Uterus (tissue), 4 donors: ENCODE data around the gene WNT11. TPM values are rescaled to one million over a fixed set of nuclear protein-coding genes. Genes with fewer than 3 reads are reported as not detected.
A peak's percentile ranks its signal among the peaks of the same experiment; 100 is the strongest.

Source experiments
- DNase-seq, 2 donors: peaks; one replicate each; pipeline ENCODE4 v3.0.0-alpha.2; 2019 to 2020
- H3K27ac ChIP-seq, 2 donors: fragments of 200-600 bp; sonication (generic); 1 replicate in 1 of 2; 2 replicates in 1 of 2; pipeline ENCODE4 v1.5.1; 2016 to 2018
- H3K27me3 ChIP-seq, 2 donors: fragments of 200-600 bp; sonication (generic); one replicate each; pipeline ENCODE4 v1.5.1; 2018 to 2019; ENCODE audit warnings: control low read depth in 1 of 2
- H3K36me3 ChIP-seq, 2 donors: fragments of 200-600 bp; sonication (generic); one replicate each; pipeline ENCODE4 v1.5.1; 2019; ENCODE audit warnings: control low read depth in 1 of 2
- H3K4me1 ChIP-seq, 2 donors: fragments of 200-600 bp; sonication (generic); one replicate each; pipeline ENCODE4 v1.5.1; 2018 to 2019; ENCODE audit warnings: control low read depth in 1 of 2
- H3K4me3 ChIP-seq, 2 donors: fragments of 200-600 bp; sonication (generic); 1 replicate in 1 of 2; 2 replicates in 1 of 2; pipeline ENCODE4 v1.5.1; 2018 to 2019; ENCODE audit warnings: mild to moderate bottlenecking in 1 of 2
- H3K9me3 ChIP-seq, 2 donors: fragments of 200-600 bp; sonication (generic); one replicate each; pipeline ENCODE4 v1.5.1; 2019; ENCODE audit warnings: control low read depth in 1 of 2
- CTCF ChIP-seq, 4 experiments: fragments of 200-600 bp in 2 of 4; fragments of 450-650 bp in 2 of 4; sonication (generic) in 2 of 4; IDR thresholded peaks; one replicate each; pipeline ENCODE4 v1.5.1; 2016 to 2019; ENCODE audit warnings: antibody characterized with exemption in 4 of 4, mild to moderate bottlenecking in 2 of 4, moderate library complexity in 1 of 4
- POLR2A ChIP-seq, 2 donors: fragments of 450-650 bp; IDR thresholded peaks; one replicate each; pipeline ENCODE4 v1.6.1; 2016; ENCODE audit warnings: antibody characterized with exemption in 2 of 2, mild to moderate bottlenecking in 1 of 2, moderate library complexity in 1 of 2
- intact Hi-C: fragments of 100-400 bp; cut with DNase I; formaldehyde crosslinking; loops from one replicate; pipeline ENCODE4 v1.15.1; 2023; ENCODE audit warnings: low total_unique reads
- total RNA-seq, 4 donors: library from RNA; depleted of rRNA in 3 of 4; stranded (reverse); fragments of >200 nt in 3 of 4; gene quantifications; one replicate each; pipeline versions ENCODE4 v1.1.0 to v1.2.4, GENCODE V29; 2014 to 2023
- donor health status: DM: yes; HTN: yes; CAD: no.

Gene WNT11
- total RNA-seq, 4 donors from 2014 or later: 5.1 to 16.7 (median 9.5) TPM

- peaks cover 0 to 36% of the 10 kb centered on the region in 2 donors for H3K4me1 ChIP-seq
- H3K27me3 ChIP-seq: no peaks in the 10 kb centered on the region
- DNase-seq: peak; percentile 71 to 81
- H3K9me3 ChIP-seq: no peaks in the 10 kb centered on the region
- H3K27ac ChIP-seq: peak overlapping the region; percentile 58 to 69
- peak overlapping the region; percentile 41 to 42 for H3K4me3 ChIP-seq
- no peaks in the 10 kb centered on the region for H3K36me3 ChIP-seq
- intact Hi-C loops: loop anchor here (5.0 kb wide), 2 partner anchors 107 to 313 kb away; no protein-coding TSS in a partner anchor
- TF ChIP-seq CTCF (IDR thresholded peaks at IDR 0.05) (no peak), POLR2A (IDR thresholded peaks at IDR 0.05) (peak; percentile 36 to 66)
These were observed 4.0 kb upstream of the WNT11 start for GRCh38 chr11:76209973-76210930.

GRCh38 chr11:76209375-76209972 is 3.2 kb upstream of the WNT11 start:
- TF ChIP-seq CTCF (IDR thresholded peaks at IDR 0.05) (no peak), POLR2A (IDR thresholded peaks at IDR 0.05) (no peak)
- DNase-seq: no peak
- Histone ChIP-seq H3K27me3 (no peaks in the 10 kb centered on the region), H3K9me3 (no peaks in the 10 kb centered on the region), H3K36me3 (no peaks in the 10 kb centered on the region), H3K4me3 (peak overlapping the region; percentile 41 to 42), H3K4me1 (peaks cover 0 to 36% of the 10 kb centered on the region in 2 donors), H3K27ac (peak overlapping the region; percentile 58 to 69)
- intact Hi-C loops: loop anchor here (5.0 kb wide), 1 partner anchor 312 kb away; no protein-coding TSS in a partner anchor

GRCh38 chr11:76208438-76209374 is 2.4 kb upstream of the WNT11 start:
- intact Hi-C loops: loop anchor here (5.0 kb wide), 1 partner anchor 311 kb away; no protein-coding TSS in a partner anchor
- no peak for TF ChIP-seq POLR2A (IDR thresholded peaks at IDR 0.05)
- peak; percentile 77 to 84 (median 82) for TF ChIP-seq CTCF (IDR thresholded peaks at IDR 0.05)
- Histone ChIP-seq H3K4me3 (peak overlapping the region; percentile 41 to 42), H3K36me3 (no peaks in the 10 kb centered on the region), H3K4me1 (peaks cover 0 to 36% of the 10 kb centered on the region in 2 donors), H3K9me3 (no peaks in the 10 kb centered on the region), H3K27ac (peak overlapping the region; percentile 58 to 69), H3K27me3 (no peaks in the 10 kb centered on the region)
- DNase-seq: peak; percentile 65 to 72

- Histone ChIP-seq H3K9me3 (no peaks in the 10 kb centered on the region), H3K27me3 (no peaks in the 10 kb centered on the region), H3K4me3 (peak overlapping the region; percentile 41 to 42), H3K27ac (peak overlapping the region; percentile 5 to 69), H3K4me1 (peaks cover 0 to 36% of the 10 kb centered on the region in 2 donors), H3K36me3 (no peaks in the 10 kb centered on the region)
- peak; percentile 78 to 86 for DNase-seq
- TF ChIP-seq CTCF (IDR thresholded peaks at IDR 0.05) (peak; percentile 90 to 99 (median 96)), POLR2A (IDR thresholded peaks at IDR 0.05) (peak in 1 of 2 donors; percentile 2)
- intact Hi-C loops: loop anchor here (5.0 kb wide), 1 partner anchor 311 kb away; no protein-coding TSS in a partner anchor
These were observed 1.5 kb upstream of the WNT11 start for GRCh38 chr11:76207642-76208401.
